Measurements from ENCODE around the gene DUOX2.

DNA sequence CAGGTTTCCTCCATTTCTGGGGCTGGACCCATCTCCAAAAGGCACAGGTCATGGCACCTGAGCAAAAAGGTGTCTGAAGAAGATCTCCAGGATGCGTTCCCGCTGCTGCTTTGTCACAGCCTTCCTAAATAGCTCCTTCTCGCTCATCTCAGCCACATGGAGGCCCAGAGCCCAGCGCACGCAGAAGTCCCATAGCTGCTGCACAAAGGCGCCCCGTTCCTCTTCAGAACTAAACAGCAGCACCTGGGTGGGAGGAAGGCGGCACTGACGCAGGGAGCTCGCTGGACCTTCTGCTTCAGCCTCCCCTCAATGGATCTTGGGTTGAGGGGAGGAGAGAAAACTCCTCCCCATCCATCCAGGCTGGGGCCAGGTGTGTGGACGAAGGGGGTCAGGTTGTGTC is 8.4 kb downstream of the DUOX2 start:
- TF ChIP-seq, protein P1, sequence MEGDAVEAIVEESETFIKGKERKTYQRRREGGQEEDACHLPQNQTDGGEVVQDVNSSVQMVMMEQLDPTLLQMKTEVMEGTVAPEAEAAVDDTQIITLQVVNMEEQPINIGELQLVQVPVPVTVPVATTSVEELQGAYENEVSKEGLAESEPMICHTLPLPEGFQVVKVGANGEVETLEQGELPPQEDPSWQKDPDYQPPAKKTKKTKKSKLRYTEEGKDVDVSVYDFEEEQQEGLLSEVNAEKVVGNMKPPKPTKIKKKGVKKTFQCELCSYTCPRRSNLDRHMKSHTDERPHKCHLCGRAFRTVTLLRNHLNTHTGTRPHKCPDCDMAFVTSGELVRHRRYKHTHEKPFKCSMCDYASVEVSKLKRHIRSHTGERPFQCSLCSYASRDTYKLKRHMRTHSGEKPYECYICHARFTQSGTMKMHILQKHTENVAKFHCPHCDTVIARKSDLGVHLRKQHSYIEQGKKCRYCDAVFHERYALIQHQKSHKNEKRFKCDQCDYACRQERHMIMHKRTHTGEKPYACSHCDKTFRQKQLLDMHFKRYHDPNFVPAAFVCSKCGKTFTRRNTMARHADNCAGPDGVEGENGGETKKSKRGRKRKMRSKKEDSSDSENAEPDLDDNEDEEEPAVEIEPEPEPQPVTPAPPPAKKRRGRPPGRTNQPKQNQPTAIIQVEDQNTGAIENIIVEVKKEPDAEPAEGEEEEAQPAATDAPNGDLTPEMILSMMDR (IDR thresholded peaks at IDR 0.05 in 2 of 3, conservative IDR thresholded peaks at IDR 0.05 in 1 of 3; ENCODE audit: borderline replicate concordance in 1 of 3, insufficient read depth in 1 of 3, low read depth in 2 of 3, low read length in 2 of 3) = no peak
- TF ChIP-seq, protein P2, sequence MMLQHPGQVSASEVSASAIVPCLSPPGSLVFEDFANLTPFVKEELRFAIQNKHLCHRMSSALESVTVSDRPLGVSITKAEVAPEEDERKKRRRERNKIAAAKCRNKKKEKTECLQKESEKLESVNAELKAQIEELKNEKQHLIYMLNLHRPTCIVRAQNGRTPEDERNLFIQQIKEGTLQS (IDR thresholded peaks at IDR 0.05) = no peak
- no peak for TF ChIP-seq YY1 (IDR thresholded peaks at IDR 0.05; ENCODE audit: extremely low read depth, insufficient replicate concordance, low read depth, low read length)
- no peak for TF ChIP-seq ZFX (IDR thresholded peaks at IDR 0.05)
- TF ChIP-seq EGR1 (IDR thresholded peaks at IDR 0.05; ENCODE audit: low read depth) = no peak

Measured in HCT116 (cell line).